ENCODE measurements around the gene CYP2F1.

DNA sequence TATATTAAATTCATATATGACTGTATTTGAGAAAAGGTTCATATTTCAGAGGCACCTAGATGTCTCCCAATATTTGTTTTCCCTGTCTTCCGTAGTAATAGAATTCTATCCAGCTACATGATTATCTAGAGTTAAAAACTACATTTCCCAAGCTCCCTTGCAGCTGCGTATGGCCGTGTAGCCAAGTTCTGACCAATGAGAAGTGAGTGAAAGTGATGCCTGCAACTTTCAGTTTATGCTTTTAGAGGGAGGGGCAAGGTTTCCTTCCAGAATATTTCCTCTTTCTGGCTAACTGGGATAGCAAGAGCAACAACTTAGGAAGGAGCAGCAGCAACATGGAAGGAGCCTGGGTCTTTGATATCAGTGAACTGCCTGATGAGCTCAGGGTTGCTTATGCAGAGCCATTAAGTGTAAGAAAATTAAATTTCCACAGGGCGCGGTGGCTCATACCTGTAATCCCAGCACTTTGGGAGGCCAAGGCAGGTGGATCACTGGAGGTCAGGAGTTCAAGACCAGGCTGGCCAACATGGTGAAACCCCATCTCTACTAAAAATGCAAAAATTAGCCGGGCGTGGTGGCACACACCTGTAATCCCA lies 49.2 kb upstream of the CYP2F1 start:
- TF ChIP-seq RXRA (IDR thresholded peaks at IDR 0.05) (no peak), RAD21 (IDR thresholded peaks at IDR 0.05) (no peak), TAF1 (conservative IDR thresholded peaks at IDR 0.05) (no peak)
- TF ChIP-seq, protein P1, sequence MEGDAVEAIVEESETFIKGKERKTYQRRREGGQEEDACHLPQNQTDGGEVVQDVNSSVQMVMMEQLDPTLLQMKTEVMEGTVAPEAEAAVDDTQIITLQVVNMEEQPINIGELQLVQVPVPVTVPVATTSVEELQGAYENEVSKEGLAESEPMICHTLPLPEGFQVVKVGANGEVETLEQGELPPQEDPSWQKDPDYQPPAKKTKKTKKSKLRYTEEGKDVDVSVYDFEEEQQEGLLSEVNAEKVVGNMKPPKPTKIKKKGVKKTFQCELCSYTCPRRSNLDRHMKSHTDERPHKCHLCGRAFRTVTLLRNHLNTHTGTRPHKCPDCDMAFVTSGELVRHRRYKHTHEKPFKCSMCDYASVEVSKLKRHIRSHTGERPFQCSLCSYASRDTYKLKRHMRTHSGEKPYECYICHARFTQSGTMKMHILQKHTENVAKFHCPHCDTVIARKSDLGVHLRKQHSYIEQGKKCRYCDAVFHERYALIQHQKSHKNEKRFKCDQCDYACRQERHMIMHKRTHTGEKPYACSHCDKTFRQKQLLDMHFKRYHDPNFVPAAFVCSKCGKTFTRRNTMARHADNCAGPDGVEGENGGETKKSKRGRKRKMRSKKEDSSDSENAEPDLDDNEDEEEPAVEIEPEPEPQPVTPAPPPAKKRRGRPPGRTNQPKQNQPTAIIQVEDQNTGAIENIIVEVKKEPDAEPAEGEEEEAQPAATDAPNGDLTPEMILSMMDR (IDR thresholded peaks at IDR 0.05; ENCODE audit: low read depth, low read length, missing input control), result no peak
- TF ChIP-seq, protein P2, sequence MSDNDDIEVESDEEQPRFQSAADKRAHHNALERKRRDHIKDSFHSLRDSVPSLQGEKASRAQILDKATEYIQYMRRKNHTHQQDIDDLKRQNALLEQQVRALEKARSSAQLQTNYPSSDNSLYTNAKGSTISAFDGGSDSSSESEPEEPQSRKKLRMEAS (IDR thresholded peaks at IDR 0.05), result no peak
- TF ChIP-seq, protein P3, sequence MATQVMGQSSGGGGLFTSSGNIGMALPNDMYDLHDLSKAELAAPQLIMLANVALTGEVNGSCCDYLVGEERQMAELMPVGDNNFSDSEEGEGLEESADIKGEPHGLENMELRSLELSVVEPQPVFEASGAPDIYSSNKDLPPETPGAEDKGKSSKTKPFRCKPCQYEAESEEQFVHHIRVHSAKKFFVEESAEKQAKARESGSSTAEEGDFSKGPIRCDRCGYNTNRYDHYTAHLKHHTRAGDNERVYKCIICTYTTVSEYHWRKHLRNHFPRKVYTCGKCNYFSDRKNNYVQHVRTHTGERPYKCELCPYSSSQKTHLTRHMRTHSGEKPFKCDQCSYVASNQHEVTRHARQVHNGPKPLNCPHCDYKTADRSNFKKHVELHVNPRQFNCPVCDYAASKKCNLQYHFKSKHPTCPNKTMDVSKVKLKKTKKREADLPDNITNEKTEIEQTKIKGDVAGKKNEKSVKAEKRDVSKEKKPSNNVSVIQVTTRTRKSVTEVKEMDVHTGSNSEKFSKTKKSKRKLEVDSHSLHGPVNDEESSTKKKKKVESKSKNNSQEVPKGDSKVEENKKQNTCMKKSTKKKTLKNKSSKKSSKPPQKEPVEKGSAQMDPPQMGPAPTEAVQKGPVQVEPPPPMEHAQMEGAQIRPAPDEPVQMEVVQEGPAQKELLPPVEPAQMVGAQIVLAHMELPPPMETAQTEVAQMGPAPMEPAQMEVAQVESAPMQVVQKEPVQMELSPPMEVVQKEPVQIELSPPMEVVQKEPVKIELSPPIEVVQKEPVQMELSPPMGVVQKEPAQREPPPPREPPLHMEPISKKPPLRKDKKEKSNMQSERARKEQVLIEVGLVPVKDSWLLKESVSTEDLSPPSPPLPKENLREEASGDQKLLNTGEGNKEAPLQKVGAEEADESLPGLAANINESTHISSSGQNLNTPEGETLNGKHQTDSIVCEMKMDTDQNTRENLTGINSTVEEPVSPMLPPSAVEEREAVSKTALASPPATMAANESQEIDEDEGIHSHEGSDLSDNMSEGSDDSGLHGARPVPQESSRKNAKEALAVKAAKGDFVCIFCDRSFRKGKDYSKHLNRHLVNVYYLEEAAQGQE (IDR thresholded peaks at IDR 0.05), result no peak
- TF ChIP-seq, protein P4, sequence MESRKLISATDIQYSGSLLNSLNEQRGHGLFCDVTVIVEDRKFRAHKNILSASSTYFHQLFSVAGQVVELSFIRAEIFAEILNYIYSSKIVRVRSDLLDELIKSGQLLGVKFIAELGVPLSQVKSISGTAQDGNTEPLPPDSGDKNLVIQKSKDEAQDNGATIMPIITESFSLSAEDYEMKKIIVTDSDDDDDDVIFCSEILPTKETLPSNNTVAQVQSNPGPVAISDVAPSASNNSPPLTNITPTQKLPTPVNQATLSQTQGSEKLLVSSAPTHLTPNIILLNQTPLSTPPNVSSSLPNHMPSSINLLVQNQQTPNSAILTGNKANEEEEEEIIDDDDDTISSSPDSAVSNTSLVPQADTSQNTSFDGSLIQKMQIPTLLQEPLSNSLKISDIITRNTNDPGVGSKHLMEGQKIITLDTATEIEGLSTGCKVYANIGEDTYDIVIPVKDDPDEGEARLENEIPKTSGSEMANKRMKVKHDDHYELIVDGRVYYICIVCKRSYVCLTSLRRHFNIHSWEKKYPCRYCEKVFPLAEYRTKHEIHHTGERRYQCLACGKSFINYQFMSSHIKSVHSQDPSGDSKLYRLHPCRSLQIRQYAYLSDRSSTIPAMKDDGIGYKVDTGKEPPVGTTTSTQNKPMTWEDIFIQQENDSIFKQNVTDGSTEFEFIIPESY (IDR thresholded peaks at IDR 0.05), result no peak

Data from liver (tissue), 3 donors.